ENCODE data around the gene ATXN1L.

Gene ATXN1L

DNA sequence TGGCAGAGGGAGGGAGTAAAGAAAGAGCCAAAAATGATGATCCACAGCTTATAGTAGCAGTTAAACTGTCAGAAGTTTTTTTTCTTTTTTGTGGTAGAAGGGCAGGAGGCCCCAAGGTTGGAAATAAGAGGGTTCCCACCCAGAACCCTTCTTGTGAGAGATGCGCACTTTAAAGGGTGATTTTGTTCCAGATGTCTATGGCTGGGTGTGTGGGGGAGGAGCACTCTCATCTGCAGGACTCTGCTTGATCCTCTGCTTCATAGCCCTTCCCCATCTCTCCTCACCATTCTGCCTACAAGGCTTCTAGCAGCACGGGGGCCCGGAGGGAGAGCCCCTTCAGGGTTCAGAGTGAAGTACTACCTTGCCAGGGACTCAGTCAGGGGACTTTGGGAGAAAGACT lies 6.4 kb downstream of the ATXN1L start:
- ChIA-PET CTCF (interaction anchor here (1.0 to 1.1 kb wide), 3 partner anchors 18 to 71 kb away, joined by 3 to 6 read pairs (median 3); no protein-coding TSS in a partner anchor), POLR2A (no interaction called here)
- TF ChIP-seq, protein P1, sequence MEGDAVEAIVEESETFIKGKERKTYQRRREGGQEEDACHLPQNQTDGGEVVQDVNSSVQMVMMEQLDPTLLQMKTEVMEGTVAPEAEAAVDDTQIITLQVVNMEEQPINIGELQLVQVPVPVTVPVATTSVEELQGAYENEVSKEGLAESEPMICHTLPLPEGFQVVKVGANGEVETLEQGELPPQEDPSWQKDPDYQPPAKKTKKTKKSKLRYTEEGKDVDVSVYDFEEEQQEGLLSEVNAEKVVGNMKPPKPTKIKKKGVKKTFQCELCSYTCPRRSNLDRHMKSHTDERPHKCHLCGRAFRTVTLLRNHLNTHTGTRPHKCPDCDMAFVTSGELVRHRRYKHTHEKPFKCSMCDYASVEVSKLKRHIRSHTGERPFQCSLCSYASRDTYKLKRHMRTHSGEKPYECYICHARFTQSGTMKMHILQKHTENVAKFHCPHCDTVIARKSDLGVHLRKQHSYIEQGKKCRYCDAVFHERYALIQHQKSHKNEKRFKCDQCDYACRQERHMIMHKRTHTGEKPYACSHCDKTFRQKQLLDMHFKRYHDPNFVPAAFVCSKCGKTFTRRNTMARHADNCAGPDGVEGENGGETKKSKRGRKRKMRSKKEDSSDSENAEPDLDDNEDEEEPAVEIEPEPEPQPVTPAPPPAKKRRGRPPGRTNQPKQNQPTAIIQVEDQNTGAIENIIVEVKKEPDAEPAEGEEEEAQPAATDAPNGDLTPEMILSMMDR (IDR thresholded peaks at IDR 0.05; ENCODE audit: control extremely low read depth, extremely low read depth, low read depth, missing control alignments) = no peak
- no peak for DNase-seq (ENCODE audit: extremely low spot score)

DNA sequence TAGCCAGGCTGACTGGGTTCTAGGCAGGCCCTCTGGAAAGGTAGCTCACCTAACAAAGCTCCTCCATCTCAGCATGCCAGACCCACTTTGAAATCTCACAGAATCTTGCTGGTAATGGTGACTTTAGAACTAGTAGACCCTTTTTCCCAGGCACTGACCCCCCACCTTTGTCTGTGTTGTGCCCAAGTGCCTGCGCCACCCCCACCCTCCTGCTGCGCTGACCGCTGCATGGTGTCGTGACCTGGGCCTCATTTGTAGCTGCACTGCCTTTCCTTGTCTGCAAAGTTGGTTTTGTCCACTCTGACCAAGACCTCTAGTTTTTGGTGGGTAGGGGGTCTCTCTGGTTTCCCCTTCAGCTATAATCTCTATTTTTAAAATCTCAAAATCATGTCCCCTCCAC lies 6.8 kb downstream of the ATXN1L start:
- TF ChIP-seq, protein P1 (IDR thresholded peaks at IDR 0.05; ENCODE audit: control extremely low read depth, extremely low read depth, low read depth, missing control alignments) = no peak
- DNase-seq (ENCODE audit: extremely low spot score) = no peak
- ChIA-PET CTCF (interaction anchor here (1.0 to 1.3 kb wide), 3 partner anchors 12 to 72 kb away, joined by 3 to 6 read pairs (median 5); no protein-coding TSS in a partner anchor), POLR2A (interaction anchor here (0.5 kb wide), 1 partner anchor 41 kb away, joined by 3 read pairs; no protein-coding TSS in a partner anchor)

DNA sequence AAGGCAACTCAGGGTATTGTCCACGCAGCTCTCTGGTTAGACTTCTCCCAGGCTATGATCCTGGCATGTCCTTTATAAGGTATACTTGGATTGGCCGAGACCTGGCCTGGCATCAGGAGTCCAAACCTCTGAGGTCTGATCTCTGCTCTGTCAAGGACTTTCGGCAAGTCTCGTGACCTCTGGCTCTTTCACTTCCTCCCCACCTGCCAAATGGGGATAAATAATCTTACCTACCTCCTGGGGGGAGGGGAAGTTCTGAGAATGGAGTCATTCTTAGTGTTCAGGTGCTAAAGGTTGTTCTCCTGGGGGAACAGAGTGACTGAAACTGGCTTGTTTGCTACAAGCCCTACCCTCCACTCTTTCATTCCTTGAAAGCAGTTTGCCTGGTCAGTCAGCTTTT lies 7.6 kb downstream of the ATXN1L start:
- TF ChIP-seq, protein P1 (IDR thresholded peaks at IDR 0.05; ENCODE audit: control extremely low read depth, extremely low read depth, low read depth, missing control alignments) = no peak
- CTCF ChIA-PET = interaction anchor here (1.3 to 6.6 kb wide), 2 partner anchors 13 to 29 kb away, joined by 5 to 67 read pairs; partner anchors contain the start of gene ZNF821
- peak; percentile 59 for DNase-seq (ENCODE audit: extremely low spot score)
- POLR2A ChIA-PET = no interaction called here

DNA sequence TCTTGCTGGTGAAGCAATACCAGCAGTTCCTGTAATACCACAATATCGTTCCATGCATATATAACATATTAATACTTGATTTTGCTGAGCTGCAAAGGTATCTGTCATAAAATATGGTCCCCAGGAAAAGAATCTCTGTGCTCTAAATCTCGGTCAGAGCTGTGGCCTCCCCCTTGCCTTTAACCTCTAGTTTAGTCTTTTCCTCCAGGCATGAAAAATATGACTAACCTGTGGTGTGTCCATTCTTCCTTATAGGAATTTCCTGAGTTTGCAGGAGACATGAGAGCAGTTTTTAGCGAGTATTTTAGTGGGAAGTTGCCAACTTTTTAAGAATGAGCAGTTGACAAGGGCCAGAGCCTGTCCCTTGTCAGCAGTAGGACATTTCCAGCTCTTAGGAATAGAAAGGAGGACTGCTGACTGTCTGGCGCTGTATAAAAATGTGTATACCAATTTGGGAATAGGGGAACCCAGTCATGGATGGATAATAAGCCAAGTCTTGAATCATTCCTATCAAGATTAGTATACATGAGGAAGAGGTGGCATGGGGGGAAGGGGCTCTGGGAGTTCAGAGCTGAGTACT lies 8.7 kb downstream of the ATXN1L start:
- CTCF ChIA-PET = interaction anchor here (1.0 to 6.6 kb wide), 2 partner anchors 16 to 28 kb away, joined by 3 to 67 read pairs; partner anchors contain the start of gene ZNF821
- POLR2A ChIA-PET = no interaction called here
- TF ChIP-seq, protein P1 (IDR thresholded peaks at IDR 0.05; ENCODE audit: control extremely low read depth, extremely low read depth, low read depth, missing control alignments) = no peak
- no peak for DNase-seq (ENCODE audit: extremely low spot score)

DNA sequence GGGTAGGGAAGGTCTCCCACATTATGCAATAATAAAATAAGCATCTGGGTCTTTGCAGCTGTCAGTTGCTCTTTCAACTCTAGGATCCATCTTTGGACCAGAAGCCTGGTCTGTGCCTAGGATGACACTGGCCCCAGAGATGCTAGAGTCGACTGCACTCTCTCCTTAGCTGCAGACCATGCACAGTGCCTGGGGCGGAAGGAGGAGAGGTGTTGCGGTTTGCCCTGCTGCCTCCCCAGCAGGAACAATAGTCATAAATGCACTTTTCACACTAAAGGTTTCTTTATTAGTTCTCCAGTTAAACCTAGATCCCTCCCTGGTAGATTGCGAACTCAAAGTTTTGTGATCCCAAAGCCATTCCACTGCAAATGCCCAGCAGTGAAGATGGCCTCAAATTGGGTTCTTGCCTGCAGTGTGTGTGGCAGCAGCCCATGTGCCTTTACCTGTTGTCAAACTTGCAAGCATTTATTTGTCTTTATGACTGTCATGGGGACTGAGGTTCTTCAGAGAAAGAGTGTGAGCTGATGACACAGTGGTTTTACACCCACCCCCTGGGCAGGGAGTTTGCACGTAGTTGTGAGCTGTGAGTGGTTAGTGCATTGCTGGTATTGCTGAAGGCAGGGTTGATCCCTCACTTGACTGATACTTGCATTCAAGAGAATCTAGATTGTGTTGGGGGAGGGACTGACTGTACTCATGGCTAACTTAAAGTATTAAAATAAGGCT lies 10.3 kb downstream of the ATXN1L start:
- DNase-seq (ENCODE audit: extremely low spot score) = no peak
- ChIA-PET POLR2A (interaction anchor here (0.9 kb wide), 1 partner anchor 43 kb away, joined by 3 read pairs; no protein-coding TSS in a partner anchor), CTCF (interaction anchor here (1.1 to 6.6 kb wide), 4 partner anchors 13 to 27 kb away, joined by 3 to 67 read pairs (median 4); partner anchors contain the start of gene ZNF821)
- TF ChIP-seq, protein P1 (IDR thresholded peaks at IDR 0.05; ENCODE audit: control extremely low read depth, extremely low read depth, low read depth, missing control alignments) = no peak

DNA sequence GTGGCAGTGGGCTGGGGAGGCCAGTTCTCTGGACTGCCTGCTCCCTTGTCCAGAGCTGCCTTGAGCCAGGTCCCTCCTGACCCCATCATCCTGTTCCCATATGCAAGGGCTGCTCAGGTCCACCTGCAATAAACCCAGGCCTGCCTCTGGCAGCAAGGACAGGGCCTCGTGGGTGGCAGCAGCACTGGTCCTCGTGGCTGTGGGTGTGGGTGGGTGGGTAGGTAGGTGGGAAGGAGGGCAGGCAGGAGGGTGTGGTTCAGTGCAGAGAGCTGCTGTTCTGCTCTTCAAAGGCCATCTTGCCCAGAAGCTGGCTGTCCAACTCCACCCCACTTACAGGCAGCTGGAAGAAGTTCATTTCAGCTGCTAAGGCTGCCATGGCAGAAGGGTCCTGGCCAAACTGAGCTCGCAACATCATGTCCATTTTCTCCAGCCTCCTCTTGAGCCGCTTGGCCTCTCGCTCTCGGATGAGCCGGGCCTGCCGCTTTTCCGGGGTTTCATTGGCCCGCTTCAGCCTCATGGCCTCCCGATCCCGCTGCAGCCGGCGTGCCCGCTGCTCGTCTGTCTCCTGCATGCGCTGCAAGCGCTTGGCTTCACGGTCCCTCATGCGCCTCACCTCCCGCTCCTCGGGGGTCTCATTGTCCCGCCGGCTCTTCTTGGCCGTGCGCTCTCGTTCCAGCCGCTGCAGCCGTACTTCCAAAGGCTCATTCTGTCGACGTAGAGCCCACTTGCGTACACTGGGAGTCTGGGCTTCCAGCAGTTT lies 14.2 kb downstream of the ATXN1L start:
- TF ChIP-seq, protein P1 (IDR thresholded peaks at IDR 0.05; ENCODE audit: control extremely low read depth, extremely low read depth, low read depth, missing control alignments) = no peak
- DNase-seq (ENCODE audit: extremely low spot score) = no peak
- ChIA-PET CTCF (interaction anchor here (1.8 to 6.6 kb wide), 2 partner anchors 11 to 23 kb away, joined by 5 to 67 read pairs; partner anchors contain the start of gene ZNF821), POLR2A (no interaction called here)
